ENCODE measurements around the gene FXYD6. TPM values are rescaled to one million over a fixed set of nuclear protein-coding genes. Genes with fewer than 3 reads are reported as not detected.

The FXYD6 gene
- total and polyA plus RNA-seq, 11 donors, result 24.6 to 54.0 (median 39.5) TPM

DNA sequence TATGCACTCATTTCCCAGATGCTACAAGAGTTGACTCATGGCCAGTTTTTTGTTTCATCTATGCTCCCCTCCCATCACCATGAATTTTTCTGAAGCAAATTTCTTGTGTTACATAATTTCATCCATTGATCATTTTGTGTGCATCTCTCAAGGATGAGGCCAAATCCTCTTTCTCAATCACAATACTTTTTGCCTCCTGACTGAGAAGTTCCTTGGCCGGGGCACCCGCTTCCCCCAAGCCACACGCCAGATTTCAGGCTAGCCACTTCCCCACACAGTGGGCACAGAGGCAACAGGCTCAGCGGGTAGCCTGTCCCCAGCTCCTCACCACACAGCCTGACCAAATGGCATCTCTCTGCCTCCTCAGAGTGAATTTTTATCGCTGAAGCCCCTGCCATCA, 69.6 kb downstream of the FXYD6 start:
- intact Hi-C loops (cut with DNase I), result loop anchor here (1.0 to 10.0 kb wide), 6 partner anchors 140 to 380 kb away; no protein-coding TSS in a partner anchor
- peak in 1 of 5 donors; percentile 6 for DNase-seq
- peaks cover 0 to 12% (median 0%) of the 10 kb centered on the region in 9 donors for H3K27me3 ChIP-seq
- TF ChIP-seq, protein P1, sequence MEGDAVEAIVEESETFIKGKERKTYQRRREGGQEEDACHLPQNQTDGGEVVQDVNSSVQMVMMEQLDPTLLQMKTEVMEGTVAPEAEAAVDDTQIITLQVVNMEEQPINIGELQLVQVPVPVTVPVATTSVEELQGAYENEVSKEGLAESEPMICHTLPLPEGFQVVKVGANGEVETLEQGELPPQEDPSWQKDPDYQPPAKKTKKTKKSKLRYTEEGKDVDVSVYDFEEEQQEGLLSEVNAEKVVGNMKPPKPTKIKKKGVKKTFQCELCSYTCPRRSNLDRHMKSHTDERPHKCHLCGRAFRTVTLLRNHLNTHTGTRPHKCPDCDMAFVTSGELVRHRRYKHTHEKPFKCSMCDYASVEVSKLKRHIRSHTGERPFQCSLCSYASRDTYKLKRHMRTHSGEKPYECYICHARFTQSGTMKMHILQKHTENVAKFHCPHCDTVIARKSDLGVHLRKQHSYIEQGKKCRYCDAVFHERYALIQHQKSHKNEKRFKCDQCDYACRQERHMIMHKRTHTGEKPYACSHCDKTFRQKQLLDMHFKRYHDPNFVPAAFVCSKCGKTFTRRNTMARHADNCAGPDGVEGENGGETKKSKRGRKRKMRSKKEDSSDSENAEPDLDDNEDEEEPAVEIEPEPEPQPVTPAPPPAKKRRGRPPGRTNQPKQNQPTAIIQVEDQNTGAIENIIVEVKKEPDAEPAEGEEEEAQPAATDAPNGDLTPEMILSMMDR (IDR thresholded peaks at IDR 0.05), result no peak
- TF ChIP-seq POLR2A (IDR thresholded peaks at IDR 0.05), result no peak
- H3K36me3 ChIP-seq, result no peaks in the 10 kb centered on the region
- WGBS, 4 donors, result 85 to 92% (median 88%) methylated on average over 5 of the region's 5 CpGs
- no peak overlapping the region for H3K4me3 ChIP-seq
- no peak for ATAC-seq
- H3K9me3 ChIP-seq, result no peaks in the 10 kb centered on the region
- H3K27ac ChIP-seq, result no peak overlapping the region
- peaks cover 0 to 23% (median 3%) of the 10 kb centered on the region in 12 donors for H3K4me1 ChIP-seq

DNA sequence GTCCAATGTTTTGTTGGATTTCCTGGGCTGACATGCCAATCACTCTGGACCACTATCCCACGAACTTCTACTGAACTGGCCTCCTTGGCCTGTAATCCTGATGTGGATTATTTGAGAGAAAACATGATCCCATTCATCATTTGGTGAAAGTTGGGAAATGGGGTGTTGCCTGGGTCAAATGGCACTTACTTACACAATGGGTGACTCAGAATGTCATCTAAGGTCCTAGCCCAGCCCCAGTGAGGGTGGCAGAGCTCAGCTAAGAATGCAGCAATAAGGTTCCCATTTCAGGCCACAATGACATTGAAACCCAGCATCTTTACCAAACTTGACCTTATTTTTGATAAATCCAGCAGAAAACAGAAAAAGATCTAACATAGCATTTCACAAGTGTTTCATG, 71.4 kb downstream of the FXYD6 start:
- TF ChIP-seq, protein P1 (IDR thresholded peaks at IDR 0.05), result no peak
- no peak for TF ChIP-seq POLR2A (IDR thresholded peaks at IDR 0.05)
- Histone ChIP-seq H3K4me3 (no peak overlapping the region), H3K27me3 (peaks cover 0 to 12% (median 0%) of the 10 kb centered on the region in 9 donors), H3K27ac (no peak overlapping the region), H3K4me1 (peaks cover 0 to 23% (median 3%) of the 10 kb centered on the region in 12 donors), H3K9me3 (no peaks in the 10 kb centered on the region), H3K36me3 (peaks cover 0 to 6% (median 0%) of the 10 kb centered on the region in 9 donors)
- intact Hi-C loops (cut with DNase I), result loop anchor here in 8 of 10 donors (5.0 to 10.0 kb wide), 4 partner anchors 247 to 378 kb away; no protein-coding TSS in a partner anchor
- ATAC-seq (no peak), DNase-seq (no peak)
- WGBS, 4 donors, result 58 to 85% (median 78%) methylated on average over 1 of the region's 1 CpG

DNA sequence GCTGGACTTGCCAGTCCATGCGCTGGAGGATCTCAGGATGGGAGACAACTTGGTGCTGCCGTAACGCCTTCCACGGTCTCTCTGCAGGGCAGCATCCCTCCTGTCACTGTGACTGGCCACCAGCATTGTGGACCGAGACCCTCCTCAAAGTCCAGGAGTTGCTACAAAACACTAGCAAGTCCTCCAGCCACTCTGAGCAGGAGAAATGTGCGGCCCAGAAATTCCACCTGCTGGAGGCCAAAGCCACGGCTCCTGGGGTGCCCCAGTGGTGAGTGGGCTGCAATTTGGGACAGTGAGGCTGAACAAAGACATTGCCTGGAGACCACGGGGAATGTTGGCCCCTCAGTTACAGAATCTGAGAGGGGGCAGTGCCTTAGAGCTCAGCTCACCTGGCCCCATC, 72.6 kb downstream of the FXYD6 start:
- 96 to 99% (median 96%) methylated on average over 8 of the region's 8 CpGs for WGBS, 4 donors
- H3K4me1 ChIP-seq, result peaks cover 0 to 13% (median under 1%) of the 10 kb centered on the region in 12 donors
- intact Hi-C loops (cut with DNase I), result loop anchor here in 2 of 10 donors (10.0 kb wide), 1 partner anchor 251 kb away; no protein-coding TSS in a partner anchor
- DNase-seq (no peak), ATAC-seq (no peak)
- no peak overlapping the region for H3K4me3 ChIP-seq
- no peak overlapping the region for H3K27ac ChIP-seq
- H3K9me3 ChIP-seq, result no peaks in the 10 kb centered on the region
- peaks cover 0 to 6% (median 0%) of the 10 kb centered on the region in 9 donors for H3K36me3 ChIP-seq
- peaks cover 0 to 12% (median 0%) of the 10 kb centered on the region in 9 donors for H3K27me3 ChIP-seq
- TF ChIP-seq, protein P1 (IDR thresholded peaks at IDR 0.05), result no peak
- TF ChIP-seq POLR2A (IDR thresholded peaks at IDR 0.05), result no peak

DNA sequence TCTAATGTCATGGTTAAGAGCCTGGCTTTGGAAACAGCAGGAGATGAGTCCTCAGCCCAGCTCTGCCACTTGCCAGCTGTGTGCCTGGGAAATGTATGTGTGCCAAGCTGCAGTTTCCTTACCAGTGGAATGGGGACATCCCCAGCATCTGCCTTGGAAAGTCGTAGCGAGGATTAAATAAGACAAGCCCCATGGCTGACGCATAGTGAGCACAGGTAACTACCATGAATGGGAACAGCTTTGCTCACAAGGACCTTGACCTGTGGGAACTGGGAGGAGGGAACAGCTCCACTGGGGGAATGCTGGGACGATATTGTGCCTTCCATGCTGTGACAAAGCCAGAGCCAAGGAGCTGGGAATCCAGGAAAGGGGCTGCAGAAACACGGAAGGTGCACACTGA, 76.8 kb downstream of the FXYD6 start:
- no peak for TF ChIP-seq POLR2A (IDR thresholded peaks at IDR 0.05)
- TF ChIP-seq, protein P1 (IDR thresholded peaks at IDR 0.05), result no peak
- intact Hi-C loops (cut with DNase I), result loop anchor here in 2 of 10 donors (10.0 kb wide), 1 partner anchor 255 kb away; no protein-coding TSS in a partner anchor
- no peak overlapping the region for H3K4me3 ChIP-seq
- H3K9me3 ChIP-seq, result no peaks in the 10 kb centered on the region
- DNase-seq (no peak), ATAC-seq (no peak)
- peaks cover 7 to 23% (median 16%) of the 10 kb centered on the region in 12 donors for H3K4me1 ChIP-seq
- no peak overlapping the region for H3K27ac ChIP-seq
- 71 to 78% (median 76%) methylated on average over 5 of the region's 5 CpGs for WGBS, 4 donors
- H3K36me3 ChIP-seq, result peaks cover 0 to 6% (median 0%) of the 10 kb centered on the region in 9 donors
- H3K27me3 ChIP-seq, result peaks cover 18 to 43% (median 29%) of the 10 kb centered on the region in 9 donors
